DND-41 (cell line): ENCODE results near the gene GALNT18.

Experiments
- ATAC-seq: fragments of 200-7000 bp; cut with Tn5 transposase; 3 replicates; pipeline ENCODE4 v1.9.1; 2021; ENCODE audit warnings: low read depth; ENCODE audit not compliant: insufficient read depth
- DNase-seq: peaks from one replicate; pipeline ENCODE4 v3.0.0-alpha.2; 2020
- H2AFZ ChIP-seq: 2 replicates; pipeline ENCODE4 v1.6.0; 2012; ENCODE audit warnings: low read depth, low read length
- H3K27ac ChIP-seq: 2 replicates; pipeline ENCODE4 v1.5.1; 2012; ENCODE audit warnings: low read length, inconsistent platforms
- H3K27me3 ChIP-seq: fragments of 200-600 bp; sonication (generic); 2 replicates; pipeline ENCODE4 v1.6.0; 2012; ENCODE audit warnings: low read length, mild to moderate bottlenecking, inconsistent platforms; ENCODE audit not compliant: insufficient read depth, poor library complexity
- H3K36me3 ChIP-seq: 2 replicates; pipeline ENCODE4 v1.5.1; 2012; ENCODE audit warnings: low read length, inconsistent platforms; ENCODE audit not compliant: insufficient read depth
- H3K4me1 ChIP-seq: 2 replicates; pipeline ENCODE4 v1.5.1; 2012; ENCODE audit warnings: mild to moderate bottlenecking, low read length; ENCODE audit not compliant: insufficient read depth
- H3K4me2 ChIP-seq: 2 replicates; pipeline ENCODE4 v1.6.0; 2012; ENCODE audit warnings: mild to moderate bottlenecking, moderate library complexity, low read length, inconsistent platforms; ENCODE audit not compliant: insufficient read depth
- H3K4me3 ChIP-seq, 2 experiments: fragments of 200-600 bp in 1 of 2; shearing (Covaris generic) in 1 of 2; 2 replicates each; pipeline ENCODE4 v1.5.1; 2012 to 2016; ENCODE audit warnings: inconsistent platforms in 2 of 2, low read length in 2 of 2, mild to moderate bottlenecking in 2 of 2, low read depth in 1 of 2, moderate library complexity in 1 of 2
- H3K79me2 ChIP-seq: 2 replicates; pipeline ENCODE4 v1.6.0; 2012; ENCODE audit warnings: low read length, inconsistent platforms; ENCODE audit not compliant: insufficient read depth
- H3K9ac ChIP-seq: 2 replicates; pipeline ENCODE4 v1.6.0; 2012; ENCODE audit warnings: low read depth, mild to moderate bottlenecking, inconsistent platforms, low read length, moderate library complexity
- H3K9me3 ChIP-seq: 2 replicates; pipeline ENCODE4 v1.5.1; 2012; ENCODE audit warnings: low read length, moderate library complexity, mild to moderate bottlenecking, inconsistent platforms; ENCODE audit not compliant: insufficient read depth, severe bottlenecking
- H4K20me1 ChIP-seq: 2 replicates; pipeline ENCODE4 v1.6.0; 2012; ENCODE audit warnings: low read length; ENCODE audit not compliant: insufficient read depth
- CTCF ChIP-seq: IDR thresholded peaks from 2 replicates; pipeline ENCODE4 v1.5.1; 2012; ENCODE audit warnings: borderline replicate concordance, low read length, moderate library complexity, mild to moderate bottlenecking; ENCODE audit not compliant: poor library complexity, severe bottlenecking; ENCODE audit errors: extremely low read depth
- EZH2 ChIP-seq: IDR thresholded peaks from 3 replicates; pipeline ENCODE4 v1.6.1; 2012; ENCODE audit warnings: borderline replicate concordance, low read depth, mild to moderate bottlenecking, moderate library complexity, low read length, inconsistent platforms; ENCODE audit not compliant: severe bottlenecking

GALNT18 gene

DNA sequence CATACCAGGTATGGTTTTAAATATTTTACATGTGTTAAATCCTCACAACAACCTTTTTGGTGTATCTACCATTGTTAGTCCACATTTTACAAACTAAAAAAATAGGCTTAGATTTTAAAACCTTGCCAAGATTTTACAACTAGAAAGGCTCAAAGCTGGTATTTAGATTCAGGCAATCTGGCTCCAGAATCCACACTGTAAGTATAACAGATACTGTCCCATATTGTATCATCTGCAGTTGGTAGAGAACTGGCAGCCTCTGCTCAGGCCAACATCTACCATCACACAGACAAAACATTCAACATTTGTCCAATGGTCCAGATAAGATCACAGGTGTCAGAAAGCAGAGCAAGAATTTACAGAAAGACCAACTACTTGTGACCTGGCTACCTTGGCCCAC, 299.7 kb downstream of the GALNT18 start:
- no peak for TF ChIP-seq EZH2
- no peak for TF ChIP-seq CTCF
- Histone ChIP-seq H3K9ac (no peak overlapping the region), H3K36me3 (no peaks in the 10 kb centered on the region), H3K27ac (no peak overlapping the region), H3K4me1 (no peaks in the 10 kb centered on the region), H3K27me3 (no peaks in the 10 kb centered on the region), H3K4me2 (no peak overlapping the region), H2AFZ (no peak overlapping the region), H3K79me2 (no peaks in the 10 kb centered on the region), H3K9me3 (no peaks in the 10 kb centered on the region), H3K4me3 (no peak overlapping the region), H4K20me1 (no peaks in the 10 kb centered on the region)
- ATAC-seq (no peak), DNase-seq (no peak)

GRCh38 chr11:11320825-11321224, 301.0 kb downstream of the GALNT18 start:
- no peak overlapping the region for H3K4me3 ChIP-seq
- no peaks in the 10 kb centered on the region for H3K27me3 ChIP-seq
- H3K4me1 ChIP-seq = no peaks in the 10 kb centered on the region
- DNase-seq (no peak), ATAC-seq (no peak)
- no peaks in the 10 kb centered on the region for H3K9me3 ChIP-seq
- no peak overlapping the region for H3K4me2 ChIP-seq
- no peak overlapping the region for H2AFZ ChIP-seq
- no peak overlapping the region for H3K27ac ChIP-seq
- no peaks in the 10 kb centered on the region for H4K20me1 ChIP-seq
- TF ChIP-seq CTCF (no peak), EZH2 (no peak)
- H3K79me2 ChIP-seq = no peaks in the 10 kb centered on the region
- no peaks in the 10 kb centered on the region for H3K36me3 ChIP-seq
- no peak overlapping the region for H3K9ac ChIP-seq

- Histone ChIP-seq H2AFZ (no peak overlapping the region), H3K79me2 (no peaks in the 10 kb centered on the region), H3K4me1 (no peaks in the 10 kb centered on the region), H3K9me3 (no peaks in the 10 kb centered on the region), H3K36me3 (no peaks in the 10 kb centered on the region), H4K20me1 (no peaks in the 10 kb centered on the region), H3K27me3 (no peaks in the 10 kb centered on the region), H3K9ac (no peak overlapping the region), H3K4me2 (no peak overlapping the region), H3K4me3 (no peak overlapping the region), H3K27ac (no peak overlapping the region)
- no peak for TF ChIP-seq EZH2
- TF ChIP-seq CTCF = no peak
- ATAC-seq = no peak
- DNase-seq = no peak
Observed at GRCh38 chr11:11318961-11319360, 302.8 kb downstream of the GALNT18 start.

GRCh38 chr11:11318461-11318860, 303.3 kb downstream of the GALNT18 start:
- no peak overlapping the region for H3K9ac ChIP-seq
- no peaks in the 10 kb centered on the region for H3K27me3 ChIP-seq
- H3K79me2 ChIP-seq = no peaks in the 10 kb centered on the region
- no peak overlapping the region for H2AFZ ChIP-seq
- H3K36me3 ChIP-seq = no peaks in the 10 kb centered on the region
- no peak overlapping the region for H3K27ac ChIP-seq
- no peaks in the 10 kb centered on the region for H3K4me1 ChIP-seq
- no peak for DNase-seq
- no peak for ATAC-seq
- H3K9me3 ChIP-seq = no peaks in the 10 kb centered on the region
- TF ChIP-seq EZH2 (no peak), CTCF (no peak)
- H3K4me2 ChIP-seq = no peak overlapping the region
- no peak overlapping the region for H3K4me3 ChIP-seq
- H4K20me1 ChIP-seq = no peaks in the 10 kb centered on the region
